Measurements from ENCODE around the gene INSL6. TPM values are rescaled to one million over a fixed set of nuclear protein-coding genes. Genes with fewer than 3 reads are reported as not detected.
A peak's percentile ranks its signal among the peaks of the same experiment; 100 is the strongest.
"Not testable (repeated sequence)": the region's sequence is repeated elsewhere in the genome, so short reads cannot be mapped to it uniquely, and the experiment has no call there.

INSL6 gene
- total and polyA plus RNA-seq, 11 donors, result not detected

DNA sequence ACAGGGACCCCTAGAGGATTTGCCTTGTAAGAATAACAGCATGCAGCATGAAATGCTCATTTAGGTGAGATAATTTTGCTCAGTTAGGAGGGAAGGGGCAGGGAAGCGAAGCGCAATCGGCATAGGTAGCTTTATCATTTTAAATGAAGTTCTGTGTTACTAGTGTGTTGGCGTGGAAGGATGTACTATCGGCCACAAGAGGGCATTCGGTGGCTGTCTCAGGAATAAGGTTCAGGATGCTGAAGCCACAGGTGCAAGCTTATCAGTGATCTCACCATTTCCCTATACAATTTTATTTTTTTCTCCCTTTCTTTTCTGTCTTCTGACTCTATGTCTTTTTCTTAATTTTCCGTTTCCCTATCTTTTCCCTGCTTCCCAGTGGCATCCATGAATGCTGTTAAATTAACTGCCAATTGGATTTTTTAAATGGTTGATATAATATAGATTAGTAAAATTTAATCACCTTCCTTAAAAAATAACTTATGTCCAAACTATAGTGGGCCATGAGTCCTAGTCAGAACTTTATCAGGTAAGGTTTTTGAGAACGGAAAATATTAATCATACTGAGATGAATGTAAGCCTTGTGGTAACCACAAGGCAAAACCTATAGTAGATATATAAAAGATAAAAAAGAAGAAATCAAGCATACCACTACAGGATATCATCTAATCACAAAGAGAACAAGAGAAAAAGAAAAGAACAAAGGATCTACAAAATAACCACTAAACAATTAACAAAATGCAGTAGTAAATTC is 1.2 kb upstream of the INSL6 start:
- Histone ChIP-seq H3K9me3 (no peaks in the 10 kb centered on the region), H3K27me3 (peaks cover 0 to 8% (median 0%) of the 10 kb centered on the region in 9 donors), H3K36me3 (no peaks in the 10 kb centered on the region), H3K4me1 (no peaks in the 10 kb centered on the region), H3K27ac (no peak overlapping the region), H3K4me3 (no peak overlapping the region)
- intact Hi-C loops (cut with DNase I), result loop anchor here (1.0 to 5.0 kb wide), 12 partner anchors 254 to 416 kb away; no protein-coding TSS in a partner anchor
- 24 to 35% (median 32%) methylated on average over 8 of the region's 8 CpGs for WGBS, 4 donors
- peak in 3 of 5 donors; percentile 27 to 32 (median 29) for DNase-seq
- TF ChIP-seq POLR2A (IDR thresholded peaks at IDR 0.05), result no peak
- TF ChIP-seq, protein P1, sequence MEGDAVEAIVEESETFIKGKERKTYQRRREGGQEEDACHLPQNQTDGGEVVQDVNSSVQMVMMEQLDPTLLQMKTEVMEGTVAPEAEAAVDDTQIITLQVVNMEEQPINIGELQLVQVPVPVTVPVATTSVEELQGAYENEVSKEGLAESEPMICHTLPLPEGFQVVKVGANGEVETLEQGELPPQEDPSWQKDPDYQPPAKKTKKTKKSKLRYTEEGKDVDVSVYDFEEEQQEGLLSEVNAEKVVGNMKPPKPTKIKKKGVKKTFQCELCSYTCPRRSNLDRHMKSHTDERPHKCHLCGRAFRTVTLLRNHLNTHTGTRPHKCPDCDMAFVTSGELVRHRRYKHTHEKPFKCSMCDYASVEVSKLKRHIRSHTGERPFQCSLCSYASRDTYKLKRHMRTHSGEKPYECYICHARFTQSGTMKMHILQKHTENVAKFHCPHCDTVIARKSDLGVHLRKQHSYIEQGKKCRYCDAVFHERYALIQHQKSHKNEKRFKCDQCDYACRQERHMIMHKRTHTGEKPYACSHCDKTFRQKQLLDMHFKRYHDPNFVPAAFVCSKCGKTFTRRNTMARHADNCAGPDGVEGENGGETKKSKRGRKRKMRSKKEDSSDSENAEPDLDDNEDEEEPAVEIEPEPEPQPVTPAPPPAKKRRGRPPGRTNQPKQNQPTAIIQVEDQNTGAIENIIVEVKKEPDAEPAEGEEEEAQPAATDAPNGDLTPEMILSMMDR (IDR thresholded peaks at IDR 0.05), result peak; percentile 44 to 74 (median 69)
- peak in 3 of 4 donors; percentile 70 to 76 (median 70) for ATAC-seq

DNA sequence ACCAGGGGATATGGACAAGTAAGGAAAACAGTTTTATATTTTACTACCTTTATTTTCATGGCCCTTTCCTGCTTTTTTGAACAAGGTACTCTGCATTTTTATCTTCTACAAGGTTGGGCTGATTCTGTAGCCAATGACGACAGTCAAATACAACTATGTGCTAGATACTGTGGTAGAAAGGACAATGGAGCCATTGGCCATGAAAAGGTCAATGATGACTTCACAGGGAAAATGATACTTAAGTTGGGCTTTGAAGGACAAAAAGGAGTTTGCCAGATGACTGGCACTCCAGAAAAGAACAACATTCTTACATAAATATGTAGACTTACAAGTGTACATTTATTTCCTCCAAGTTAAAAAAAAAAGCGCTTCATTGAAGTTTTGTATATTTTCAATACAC is 663 bp downstream of the INSL6 start:
- intact Hi-C loops (cut with DNase I), result loop anchor here in 8 of 10 donors (5.0 kb wide), 6 partner anchors 258 to 418 kb away; no protein-coding TSS in a partner anchor
- TF ChIP-seq POLR2A (IDR thresholded peaks at IDR 0.05), result no peak
- TF ChIP-seq, protein P1 (IDR thresholded peaks at IDR 0.05), result no peak
- Histone ChIP-seq H3K27me3 (peaks cover 0 to 8% (median 0%) of the 10 kb centered on the region in 9 donors), H3K4me3 (no peak overlapping the region), H3K27ac (no peak overlapping the region), H3K9me3 (peaks cover 0 to 10% (median 5%) of the 10 kb centered on the region in 12 donors), H3K4me1 (no peaks in the 10 kb centered on the region), H3K36me3 (no peaks in the 10 kb centered on the region)
- no peak for DNase-seq
- 90 to 94% (median 92%) methylated on average over 2 of the region's 2 CpGs for WGBS, 4 donors
- ATAC-seq, result no peak

DNA sequence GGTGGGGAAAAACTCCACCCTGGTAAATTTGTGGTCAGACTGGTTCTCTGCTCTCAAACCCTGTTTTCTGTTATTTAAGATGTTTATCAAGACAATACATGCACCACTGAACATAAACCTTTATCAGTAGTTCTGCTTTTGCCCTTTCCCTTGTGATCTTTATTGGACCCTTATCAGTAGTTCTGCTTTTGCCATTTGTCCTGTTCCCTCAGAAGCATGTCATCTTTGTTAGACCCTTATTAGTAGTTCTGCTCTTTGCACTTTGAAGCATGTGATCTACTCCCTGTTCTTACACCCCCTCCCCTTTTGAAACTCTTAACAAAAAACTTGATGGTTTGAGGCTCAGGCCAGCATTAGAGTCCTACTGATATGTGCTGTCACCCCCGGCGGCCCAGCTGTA is 4.8 kb downstream of the INSL6 start:
- H3K36me3 ChIP-seq; DNase-seq; ATAC-seq; H3K4me3 ChIP-seq; intact Hi-C loops (cut with DNase I); H3K27ac ChIP-seq; H3K27me3 ChIP-seq; H3K4me1 ChIP-seq: not testable (repeated sequence)
- WGBS, 4 donors, result 88 to 95% (median 90%) methylated on average over 2 of the region's 2 CpGs
- peaks cover 0 to 17% (median 5%) of the 10 kb centered on the region in 12 donors for H3K9me3 ChIP-seq

DNA sequence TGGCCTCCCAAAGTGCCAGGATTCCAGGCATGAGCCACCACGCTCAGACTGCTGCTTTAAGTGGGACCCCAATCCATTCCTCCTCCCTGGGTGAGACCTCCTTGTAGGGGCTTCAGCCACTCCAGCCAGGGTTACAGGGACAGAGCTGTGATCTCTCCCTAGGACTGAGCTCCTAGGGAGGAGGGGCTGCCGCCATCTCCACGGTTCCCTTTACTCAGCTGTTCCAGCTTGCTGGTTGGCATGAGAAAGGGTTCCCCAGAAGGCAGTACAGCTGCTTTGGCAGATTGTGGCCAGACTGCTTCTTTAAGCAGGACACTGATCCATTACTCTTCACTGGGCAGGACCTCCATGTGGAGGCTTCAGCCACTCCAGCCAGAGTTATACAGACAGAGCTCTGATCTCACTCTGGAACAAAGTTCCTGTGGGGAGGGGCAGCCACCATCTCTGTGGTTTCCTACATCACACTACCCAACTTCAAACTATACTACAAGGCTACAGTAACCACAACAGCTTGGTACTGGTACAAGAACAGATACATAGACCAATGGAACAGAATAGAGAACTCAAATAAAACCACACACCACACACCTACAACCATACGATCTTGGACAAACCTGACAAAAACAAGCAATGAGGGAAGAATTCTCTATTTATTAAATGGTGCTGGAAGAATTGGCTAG is 7.2 kb downstream of the INSL6 start:
- Histone ChIP-seq H3K27ac (no peak overlapping the region), H3K27me3 (no peaks in the 10 kb centered on the region), H3K4me3 (no peak overlapping the region), H3K9me3 (peaks cover 0 to 24% (median 5%) of the 10 kb centered on the region in 12 donors), H3K36me3 (no peaks in the 10 kb centered on the region), H3K4me1 (no peaks in the 10 kb centered on the region)
- intact Hi-C loops (cut with DNase I), result no loop called here
- 86 to 90% (median 89%) methylated on average over 3 to 4 of the region's 4 CpGs for WGBS, 4 donors
- ATAC-seq (no peak), DNase-seq (no peak)
- TF ChIP-seq, protein P1 (IDR thresholded peaks at IDR 0.05), result no peak
- TF ChIP-seq POLR2A (IDR thresholded peaks at IDR 0.05), result no peak
